ENCODE results near the gene WDSUB1. TPM values are rescaled to one million over a fixed set of nuclear protein-coding genes. Genes with fewer than 3 reads are reported as not detected.

Gene WDSUB1
- total and polyA plus RNA-seq, 9 of the 15 experiments (the other 6 are each of a cell fraction or from before 2014, with no cell fraction given) = 5.2 to 13.7 (median 9.4) TPM

GRCh38 chr2:159199761-159200465 is 86.6 kb downstream of the WDSUB1 start (continued):
- TF ChIP-seq HDAC8 (tag; IDR thresholded peaks at IDR 0.05) (no peak), SAFB (IDR thresholded peaks at IDR 0.05; ENCODE audit: borderline replicate concordance, low read depth, low read length) (no peak), ZEB2 (IDR thresholded peaks at IDR 0.05) (no peak), ZNF76 (CRISPR knock-in tag; IDR thresholded peaks at IDR 0.05; ENCODE audit: borderline replicate concordance) (no peak), CREB3L1 (IDR thresholded peaks at IDR 0.05; ENCODE audit: borderline replicate concordance, low read depth) (no peak), XRCC4 (IDR thresholded peaks at IDR 0.05; ENCODE audit: extremely low read depth, insufficient read depth, insufficient read length) (no peak), TCF3 (CRISPR knock-in tag; IDR thresholded peaks at IDR 0.05) (no peak), USF1 (CRISPR knock-in tag; IDR thresholded peaks at IDR 0.05) (no peak), NCOA4 (IDR thresholded peaks at IDR 0.05; ENCODE audit: partially characterized antibody) (no peak), KDM2B (CRISPR knock-in tag; IDR thresholded peaks at IDR 0.05) (no peak), TCF15 (CRISPR knock-in tag; IDR thresholded peaks at IDR 0.05) (no peak)

All from K562 (cell line).